Upper lobe of left lung (tissue), 4 donors: ENCODE measurements around the gene GMDS.

ENCODE experiments used
- CTCF ChIP-seq, 6 experiments: fragments of 450-650 bp in 4 of 6; fragments of 200-600 bp in 2 of 6; sonication (generic) in 2 of 6; IDR thresholded peaks; one replicate each; pipeline ENCODE4 v1.5.1; 2016 to 2019; ENCODE audit warnings: antibody characterized with exemption in 6 of 6
- POLR2A ChIP-seq, 4 donors: fragments of 450-650 bp; IDR thresholded peaks; one replicate each; pipeline ENCODE4 v1.5.1; 2016 to 2017; ENCODE audit warnings: antibody characterized with exemption in 4 of 4, mild to moderate bottlenecking in 2 of 4
- POLR2AphosphoS5 ChIP-seq, 2 donors: sonication (generic); formaldehyde crosslinking; IDR thresholded peaks; one replicate each; pipeline ENCODE4 v1.5.1; 2017; ENCODE audit warnings: antibody characterized with exemption in 2 of 2

DNA sequence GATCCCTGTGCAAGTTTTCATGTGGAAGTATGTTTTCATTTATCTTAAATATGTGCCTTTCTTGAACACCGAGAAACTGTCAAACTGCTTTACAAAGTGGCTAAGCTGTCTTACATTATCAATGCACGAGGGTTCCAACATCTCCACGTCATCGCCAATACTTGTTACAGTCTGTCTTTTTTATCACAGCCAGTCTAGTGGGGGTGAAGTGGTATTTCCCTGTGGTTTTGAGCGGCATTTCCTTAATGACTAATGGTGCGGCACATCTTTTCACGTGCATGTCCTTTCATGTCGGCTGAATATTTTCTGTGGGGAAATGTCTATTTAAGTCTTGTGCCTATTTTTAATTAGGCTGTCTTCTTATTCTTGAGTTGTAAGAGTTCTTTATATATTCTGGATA, 355.3 kb downstream of the GMDS start:
- TF ChIP-seq CTCF (IDR thresholded peaks at IDR 0.05) (no peak), POLR2A (IDR thresholded peaks at IDR 0.05) (no peak), POLR2AphosphoS5 (IDR thresholded peaks at IDR 0.05) (no peak)
